Activated CD8-positive, alpha-beta memory T cell treated with anti-CD3 and anti-CD28 coated beads, Interleukin-2, amount 50 U/mL, for 1 hour (primary cell): ENCODE measurements around the gene RIGI.
"Not testable (repeated sequence)": the region's sequence is repeated elsewhere in the genome, so short reads cannot be mapped to it uniquely, and the experiment has no call there.

Source experiments
- DNase-seq: peaks from one replicate; pipeline ENCODE4 v3.0.0-alpha.2; 2020; ENCODE audit errors: extremely low read depth

The RIGI gene

DNA sequence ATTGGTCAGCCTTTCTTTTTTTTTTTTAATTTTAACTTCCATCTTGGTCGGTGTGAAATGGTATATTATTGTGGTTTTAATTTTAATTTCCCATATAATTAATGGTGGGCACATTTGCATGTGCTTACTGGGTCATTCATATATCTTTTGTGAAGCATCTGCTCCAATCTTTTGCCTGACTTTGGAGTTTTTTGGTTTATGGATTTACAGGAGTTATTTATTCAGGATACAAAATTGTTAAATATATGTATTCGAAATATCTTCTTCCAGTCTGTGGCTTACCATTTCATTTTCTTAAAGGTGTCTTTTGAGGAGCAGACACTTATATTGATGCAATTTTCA lies 682 bp upstream of the RIGI start:
- no peak for DNase-seq

DNA sequence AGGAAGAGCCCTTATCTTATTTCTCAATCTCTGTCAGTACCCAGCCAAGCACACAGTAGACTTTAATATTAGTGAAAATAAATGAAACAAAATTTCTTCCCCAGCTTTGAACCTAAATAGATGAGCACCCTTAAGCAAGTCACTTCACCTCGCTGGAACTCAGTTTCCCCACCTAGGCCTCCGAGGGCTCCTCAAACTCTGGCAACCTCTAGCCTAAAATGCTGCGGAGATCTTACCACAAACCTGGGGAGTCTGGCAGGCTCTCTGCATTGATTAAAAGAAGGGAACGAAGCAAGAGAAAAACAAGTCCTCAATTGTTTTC lies 326 bp downstream of the RIGI start:
- no peak for DNase-seq

DNA sequence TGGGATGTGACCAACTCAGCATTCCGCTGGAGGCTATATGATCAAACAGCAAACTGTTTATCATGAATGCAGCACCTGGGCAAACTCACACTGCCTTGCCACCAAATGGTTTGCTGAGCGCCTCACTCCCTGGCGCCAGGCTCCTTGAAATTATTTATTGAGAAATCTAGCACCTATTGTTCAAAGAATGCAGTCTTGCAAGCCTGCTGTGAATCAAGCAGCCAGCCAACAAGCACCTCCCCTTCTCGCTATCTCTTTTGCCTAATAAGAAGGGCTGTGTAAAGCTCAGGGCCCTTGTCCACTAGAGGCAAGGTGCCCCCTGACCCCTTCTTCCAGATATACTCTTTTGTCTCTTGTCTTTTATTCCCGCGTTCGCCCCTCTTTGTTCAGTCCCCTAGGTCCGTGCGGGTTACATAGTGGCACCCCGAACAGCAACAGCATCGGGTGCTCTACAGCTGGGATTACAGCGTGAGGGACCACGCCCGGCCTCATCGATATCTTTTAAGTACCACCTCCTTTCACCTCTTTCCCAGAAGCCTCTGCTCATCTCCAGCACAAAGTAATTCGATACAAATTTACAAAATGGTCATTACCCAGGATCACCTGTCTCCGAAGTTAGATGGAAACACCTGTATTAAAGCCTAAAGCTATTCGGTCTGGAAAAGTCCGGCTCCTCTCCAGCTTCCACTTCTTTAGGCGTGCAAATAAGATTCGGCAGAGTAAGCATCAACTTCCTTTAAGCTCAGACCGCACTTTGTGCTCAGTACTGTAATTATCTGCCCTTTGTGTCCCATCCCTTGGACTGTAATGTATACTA lies 896 bp downstream of the RIGI start:
- no peak for DNase-seq

DNA sequence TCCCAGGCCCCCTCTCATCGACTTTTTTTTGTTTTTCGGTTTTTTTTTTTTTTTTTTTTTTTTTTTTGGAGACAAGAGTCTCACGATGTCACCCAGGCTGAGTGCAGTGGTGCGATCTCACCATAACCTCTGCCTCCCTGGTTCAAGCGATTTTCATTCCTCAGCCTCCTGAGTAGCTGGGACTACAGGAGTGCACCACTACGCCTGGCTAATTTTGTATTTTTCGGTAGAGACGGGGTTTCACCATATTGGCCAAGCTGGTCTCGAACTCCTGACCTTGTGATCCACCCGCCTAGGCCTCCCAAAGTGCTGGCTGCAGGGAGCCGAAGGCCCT lies 1.5 kb downstream of the RIGI start:
- DNase-seq, result not testable (repeated sequence)

DNA sequence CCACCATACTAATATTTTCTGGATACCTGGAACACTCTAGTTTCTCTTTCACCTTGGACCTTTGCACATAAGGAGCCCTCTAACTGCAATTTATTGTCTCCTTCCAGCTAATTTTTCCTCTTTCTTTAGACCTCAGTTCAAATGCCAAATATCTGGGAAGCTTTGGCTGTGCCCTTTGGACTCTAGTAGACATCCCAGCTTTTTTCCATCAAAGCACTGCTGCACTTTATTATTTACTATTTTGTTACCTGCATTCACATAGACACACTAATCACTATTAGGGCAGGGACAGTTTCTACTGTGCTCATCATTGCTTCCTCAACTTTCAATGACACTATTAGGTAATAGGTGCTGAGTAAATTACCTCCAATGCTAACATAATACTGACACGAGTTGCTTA lies 2.1 kb downstream of the RIGI start:
- no peak for DNase-seq

DNA sequence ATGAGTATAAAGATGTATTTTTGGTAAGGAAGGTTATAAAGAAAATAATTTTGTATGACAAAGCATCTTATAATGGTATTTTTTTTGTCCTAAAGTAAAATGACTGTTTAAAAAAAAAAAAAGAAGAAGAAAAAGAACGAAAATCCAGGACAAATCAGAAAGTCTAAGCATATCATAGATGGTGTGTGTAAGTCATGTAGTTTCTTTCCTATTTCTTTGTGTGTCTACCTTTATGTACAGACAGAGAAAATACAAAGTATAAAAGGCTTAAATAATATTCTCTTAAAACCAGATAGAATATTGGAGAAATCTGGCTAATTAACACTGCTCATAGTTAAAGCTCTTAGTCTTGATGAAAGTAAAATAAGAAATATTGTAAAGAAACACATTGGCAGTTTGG lies 7.7 kb downstream of the RIGI start:
- DNase-seq, result no peak

DNA sequence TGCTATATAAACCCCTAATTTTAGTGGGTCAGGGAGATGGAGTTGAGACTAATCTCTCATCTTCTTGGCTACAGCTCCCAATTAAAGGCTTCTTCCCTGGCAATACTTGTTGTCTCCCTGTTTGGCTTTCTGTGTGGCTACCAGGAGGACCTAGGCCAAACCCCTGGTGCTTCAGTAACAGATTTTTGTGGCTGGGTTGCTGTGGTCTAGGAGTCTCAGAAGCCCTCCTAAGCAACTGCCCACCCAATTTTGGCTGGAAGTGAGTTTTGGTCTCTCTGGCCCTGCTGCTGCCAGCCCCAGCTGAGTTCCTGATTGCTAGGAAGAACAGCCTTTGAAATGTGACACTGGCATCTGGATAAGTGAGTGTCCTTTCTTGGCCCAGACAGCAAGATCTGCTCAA lies 9.8 kb downstream of the RIGI start:
- DNase-seq, result no peak

DNA sequence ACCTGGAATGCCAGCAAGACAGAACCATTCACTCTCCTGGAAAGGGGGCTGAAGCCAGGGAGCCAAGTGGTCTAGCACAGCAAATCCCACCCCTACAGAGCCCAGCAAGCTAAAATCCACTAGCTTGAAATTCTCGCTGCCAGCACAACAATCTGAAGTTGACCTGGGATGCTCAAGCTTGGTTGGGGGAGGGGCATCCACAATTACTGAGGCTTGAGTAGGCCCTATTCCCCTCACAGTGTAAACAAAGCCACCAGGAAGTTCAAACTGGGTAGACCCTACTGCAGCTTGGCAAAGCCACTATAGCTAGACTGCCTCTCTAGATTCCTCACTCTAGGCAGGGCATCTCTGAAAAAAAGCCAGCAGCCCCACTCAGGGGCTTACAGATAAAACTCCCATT lies 17.3 kb downstream of the RIGI start:
- DNase-seq, result no peak

GRCh38 chr9:32503008-32503407 lies 23.0 kb downstream of the RIGI start:
- DNase-seq, result no peak

GRCh38 chr9:32502464-32502863 lies 23.5 kb downstream of the RIGI start:
- no peak for DNase-seq

DNA sequence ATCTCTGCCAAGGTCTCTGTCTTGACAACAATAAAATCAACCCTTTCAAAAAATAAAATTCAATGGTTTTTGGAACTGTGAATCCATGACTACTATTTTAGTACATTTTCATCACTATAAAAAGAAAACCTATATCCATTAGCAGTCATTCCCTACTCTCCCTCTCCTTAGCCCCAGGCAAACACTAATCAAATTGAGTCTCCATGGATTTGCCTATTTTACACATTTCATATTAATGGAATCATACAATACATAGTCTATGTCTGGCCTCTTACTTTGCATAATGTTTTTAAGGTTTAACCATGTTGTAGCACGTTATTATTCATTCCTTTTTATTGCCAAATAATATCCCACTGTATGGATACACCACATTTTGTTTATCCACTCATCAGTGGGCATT lies 24.1 kb downstream of the RIGI start:
- DNase-seq, result no peak

DNA sequence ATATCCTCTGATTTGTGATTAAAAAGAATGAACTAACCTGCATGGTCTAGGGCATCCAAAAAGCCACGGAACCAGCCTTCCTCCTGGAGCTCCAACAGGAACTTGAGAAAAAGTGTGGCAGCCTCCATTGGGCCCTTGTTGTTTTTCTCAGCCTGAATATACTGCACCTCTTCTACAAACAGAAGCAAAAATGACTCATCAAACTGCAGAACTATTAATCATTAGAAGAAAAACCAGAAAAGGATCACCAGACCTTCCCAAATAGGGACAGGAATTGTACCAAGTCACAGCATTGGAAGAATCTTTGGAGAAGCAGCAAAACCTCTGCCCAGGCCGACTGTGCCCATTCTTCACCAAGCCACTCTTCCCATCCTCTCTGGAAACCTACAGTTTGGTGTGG lies 25.2 kb downstream of the RIGI start:
- no peak for DNase-seq

DNA sequence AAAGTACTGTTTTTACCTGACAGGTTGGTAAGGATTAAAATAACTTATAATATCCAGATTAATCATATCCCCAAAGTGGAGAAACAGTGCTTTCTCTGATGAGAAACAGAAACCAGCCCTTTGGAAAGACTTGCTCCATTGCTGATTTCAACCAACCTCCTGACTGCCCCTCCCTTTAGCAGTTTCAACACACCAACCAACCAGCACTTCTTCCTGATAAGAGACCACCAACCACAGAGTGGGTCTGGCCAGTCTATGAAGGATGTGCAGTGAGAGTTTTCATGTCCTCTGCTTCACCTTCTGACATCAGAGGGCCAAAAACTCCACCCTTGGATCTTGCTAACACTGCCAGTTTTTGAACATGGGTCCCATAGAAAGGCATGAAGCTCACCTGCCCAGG lies 28.1 kb downstream of the RIGI start:
- no peak for DNase-seq

GRCh38 chr9:32490601-32491000 lies 35.4 kb downstream of the RIGI start:
- DNase-seq, result no peak

- no peak for DNase-seq
These were observed 38.0 kb downstream of the RIGI start for GRCh38 chr9:32487981-32488380.

- no peak for DNase-seq
These were observed 39.0 kb downstream of the RIGI start for GRCh38 chr9:32486839-32487562.

GRCh38 chr9:32483343-32483742 lies 42.7 kb downstream of the RIGI start:
- no peak for DNase-seq
